HG03571 (cell line): Measurements from ENCODE around the gene ODF2.
"Not testable (repeated sequence)": the region's sequence is repeated elsewhere in the genome, so short reads cannot be mapped to it uniquely, and the experiment has no call there.

Source experiments
- ATAC-seq: cut with Tn5 transposase; IDR thresholded peaks from one replicate; pipeline ENCODE4 v1.9.1; 2021; ENCODE audit not compliant: unreplicated experiment

Gene ODF2

DNA sequence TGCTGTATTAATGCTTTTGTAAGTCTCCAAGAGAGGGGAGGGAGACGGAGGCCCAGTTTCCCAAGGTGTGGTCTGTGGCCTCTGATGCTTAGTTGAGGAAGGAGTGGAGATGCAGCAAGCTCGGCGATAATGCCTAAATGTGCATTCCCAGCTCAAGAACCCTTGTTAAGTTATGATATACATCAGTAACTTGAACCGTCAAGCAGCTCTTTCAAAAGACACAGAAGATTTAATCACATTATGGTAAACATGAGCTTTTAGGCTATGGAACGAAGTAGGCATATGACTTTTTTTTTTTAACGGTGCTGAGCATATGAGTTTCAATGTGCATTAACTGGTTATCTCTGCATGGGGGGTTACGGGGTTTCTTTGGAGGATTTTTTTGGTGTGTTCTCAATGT lies 26.4 kb downstream of the ODF2 start:
- ATAC-seq: no peak

DNA sequence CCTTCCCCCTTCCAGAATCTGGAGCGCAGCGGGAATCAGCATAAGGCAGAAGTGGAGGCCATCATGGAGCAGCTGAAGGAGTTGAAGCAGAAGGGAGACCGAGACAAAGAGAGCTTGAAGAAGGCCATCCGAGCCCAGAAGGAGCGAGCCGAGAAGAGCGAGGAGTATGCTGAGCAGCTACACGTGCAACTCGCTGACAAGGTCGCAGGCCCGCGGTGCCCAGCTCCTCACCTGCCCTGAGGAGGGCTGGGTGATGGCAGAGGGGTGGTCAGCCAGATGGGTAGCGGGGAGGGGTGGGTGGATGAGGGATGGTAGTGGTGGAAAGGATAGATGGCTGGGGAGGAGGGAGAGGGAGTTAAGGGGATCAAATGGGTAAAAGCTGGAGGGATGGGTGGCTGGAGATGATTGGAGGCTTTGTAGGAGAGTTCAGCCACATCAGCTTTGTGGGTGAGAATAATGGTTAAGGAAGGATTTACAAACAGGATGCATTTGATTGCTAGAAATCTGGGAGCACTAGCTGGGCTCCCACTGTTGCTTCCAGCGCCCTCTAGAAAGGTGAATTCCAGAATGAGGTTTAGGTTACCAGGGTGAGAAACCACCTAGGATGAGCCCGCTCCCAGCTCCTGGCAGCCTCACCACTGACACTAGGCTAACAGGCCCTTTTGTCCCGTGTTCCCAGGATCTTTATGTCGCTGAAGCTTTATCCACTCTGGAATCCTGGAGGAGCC lies 29.0 kb downstream of the ODF2 start:
- ATAC-seq: no peak

- no peak for ATAC-seq
Measured at GRCh38 chr9:128485414-128485855, 29.6 kb downstream of the ODF2 start.

DNA sequence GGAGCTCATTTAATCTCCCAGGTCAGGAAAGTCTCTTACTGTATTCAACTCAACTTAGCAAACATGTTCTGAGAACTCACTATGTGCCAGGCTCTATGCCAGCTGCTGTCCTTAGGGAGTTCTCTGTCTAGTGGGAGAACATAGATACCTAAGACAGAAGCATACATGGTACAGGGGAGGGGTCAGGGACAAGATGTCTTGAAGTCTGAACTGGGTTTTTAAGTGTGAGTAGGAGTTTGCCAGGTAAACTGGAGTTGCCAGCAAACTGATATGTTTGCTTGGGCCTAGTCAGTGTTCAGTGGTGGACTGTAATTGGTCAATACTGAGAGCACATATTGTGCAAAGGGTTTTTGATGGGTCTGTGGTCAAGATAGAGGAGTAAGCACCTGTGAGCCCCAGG lies 30.4 kb downstream of the ODF2 start:
- no peak for ATAC-seq

DNA sequence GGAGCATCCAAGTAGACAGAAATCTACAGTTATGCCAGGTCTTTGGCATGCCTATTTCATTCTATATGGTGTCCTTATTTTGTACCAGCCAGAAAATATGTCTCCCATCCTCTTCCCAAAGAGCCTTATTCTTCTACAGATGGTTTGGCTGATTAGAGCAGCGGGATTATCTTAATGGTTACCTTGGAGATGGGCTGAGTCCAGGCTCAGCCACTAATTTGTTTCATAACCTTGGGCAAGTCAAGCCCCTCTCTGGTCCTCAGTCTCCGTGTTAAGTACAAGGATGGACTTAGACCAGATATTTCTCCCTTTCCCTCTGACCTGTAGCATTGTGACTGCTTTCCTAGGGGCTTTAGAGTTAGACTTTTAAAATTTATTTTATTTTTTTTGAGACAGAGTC lies 37.6 kb downstream of the ODF2 start:
- no peak for ATAC-seq

DNA sequence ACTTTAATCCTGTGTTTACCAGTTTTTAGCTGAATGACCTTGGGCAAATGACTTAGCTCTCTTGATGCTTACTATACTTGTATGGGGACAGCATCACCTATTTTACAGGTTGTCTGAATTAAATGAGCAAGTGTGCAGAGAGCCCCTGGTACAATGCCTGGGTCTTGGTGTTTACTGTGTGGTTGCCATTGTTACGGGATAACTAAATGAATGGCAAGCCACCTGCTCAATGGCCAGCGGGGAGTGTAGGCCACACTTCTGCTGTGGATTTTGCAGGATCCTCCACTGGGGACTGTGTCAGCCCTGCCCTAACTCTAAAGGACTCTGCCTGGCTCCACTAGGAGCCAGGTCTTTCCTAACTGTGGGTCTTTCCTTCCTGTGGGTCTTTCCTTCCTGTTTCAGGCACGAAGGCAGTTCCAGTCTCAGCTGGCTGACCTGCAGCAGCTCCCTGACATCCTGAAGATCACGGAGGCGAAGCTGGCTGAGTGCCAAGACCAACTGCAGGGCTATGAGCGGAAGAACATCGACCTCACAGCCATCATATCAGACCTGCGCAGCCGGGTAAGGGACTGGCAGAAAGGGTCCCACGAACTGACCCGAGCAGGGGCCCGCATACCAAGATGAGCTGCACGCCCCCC lies 38.4 kb downstream of the ODF2 start:
- ATAC-seq: no peak

GRCh38 chr9:128494746-128495129 lies 38.9 kb downstream of the ODF2 start:
- no peak for ATAC-seq

DNA sequence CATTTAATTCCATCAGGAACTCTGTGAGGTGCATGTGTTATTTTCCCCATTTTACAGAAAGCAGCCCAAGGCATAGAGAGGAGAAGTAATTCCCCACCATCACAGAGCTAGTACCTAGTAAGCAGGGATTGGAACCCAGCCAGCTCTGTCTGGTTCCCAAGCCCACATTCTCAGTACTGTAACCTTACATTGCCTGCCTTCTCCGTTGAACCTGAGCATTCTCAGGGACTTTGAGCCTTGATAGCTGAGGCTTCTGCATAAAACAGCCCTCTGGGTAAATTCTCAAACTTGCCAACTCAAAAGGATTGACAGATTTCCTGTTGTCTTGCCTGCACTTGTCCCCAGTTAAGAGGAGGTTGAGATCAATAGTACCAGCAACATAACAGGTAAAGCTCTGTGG lies 39.5 kb downstream of the ODF2 start:
- no peak for ATAC-seq

GRCh38 chr9:128495804-128496417 lies 40.1 kb downstream of the ODF2 start:
- ATAC-seq: no peak

GRCh38 chr9:128497824-128498610 lies 42.2 kb downstream of the ODF2 start:
- no peak for ATAC-seq

GRCh38 chr9:128498911-128499310 lies 43.1 kb downstream of the ODF2 start:
- ATAC-seq: no peak

- ATAC-seq: no peak
Measured at GRCh38 chr9:128499920-128500319, 44.1 kb downstream of the ODF2 start.

GRCh38 chr9:128503415-128503825 lies 47.6 kb downstream of the ODF2 start:
- not testable (repeated sequence) for ATAC-seq

- no peak for ATAC-seq
Measured at GRCh38 chr9:128503870-128504269, 48.1 kb downstream of the ODF2 start.

DNA sequence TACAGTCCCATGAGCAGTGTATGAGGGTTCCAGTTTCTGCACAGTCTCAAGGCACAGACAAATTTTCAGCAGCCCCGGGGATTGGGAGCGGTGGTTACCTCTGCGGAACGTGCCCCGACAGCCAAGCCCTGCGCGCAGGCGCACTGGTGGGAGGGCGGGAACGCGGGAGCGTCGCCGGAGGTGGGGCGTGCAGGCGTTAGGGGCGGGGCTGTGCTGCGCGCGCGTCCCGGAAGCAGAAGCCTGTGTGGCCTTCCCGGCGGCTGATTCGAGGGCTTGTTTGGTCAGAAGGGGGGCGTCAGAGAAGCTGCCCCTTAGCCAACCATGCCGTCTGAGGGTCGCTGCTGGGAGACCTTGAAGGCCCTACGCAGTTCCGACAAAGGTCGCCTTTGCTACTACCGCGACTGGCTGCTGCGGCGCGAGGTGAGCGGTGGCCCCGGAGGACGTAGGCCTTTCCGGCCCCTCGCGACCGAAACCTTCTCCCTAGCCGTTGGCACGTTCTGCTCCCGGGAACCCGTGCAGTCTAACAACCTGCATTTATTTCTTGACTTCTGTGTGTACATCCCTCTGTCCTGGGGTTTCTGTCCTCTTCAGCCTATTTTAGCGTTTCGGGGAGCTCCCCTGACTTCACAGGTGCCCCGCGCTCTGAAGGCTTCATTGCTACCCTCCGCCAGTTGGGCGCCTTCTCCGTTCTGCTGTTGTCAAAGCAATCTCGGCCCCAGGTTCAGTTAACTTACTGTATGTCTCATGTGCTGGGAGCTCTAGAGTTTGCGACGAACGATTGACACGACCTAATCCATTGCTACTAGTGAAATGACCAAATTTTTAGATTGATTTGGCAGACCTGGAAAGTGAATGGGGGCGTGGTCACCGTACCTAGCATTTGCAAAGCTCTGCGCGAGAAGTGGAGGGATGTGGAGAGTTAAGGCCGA lies 48.9 kb downstream of the ODF2 start, which contains the start of gene GLE1:
GLE1 (plus strand) TSS at position 235 of the 929 bp plus-strand sequence; CDS start at position 322, 87 bp downstream.
- ATAC-seq: peak; percentile 67

DNA sequence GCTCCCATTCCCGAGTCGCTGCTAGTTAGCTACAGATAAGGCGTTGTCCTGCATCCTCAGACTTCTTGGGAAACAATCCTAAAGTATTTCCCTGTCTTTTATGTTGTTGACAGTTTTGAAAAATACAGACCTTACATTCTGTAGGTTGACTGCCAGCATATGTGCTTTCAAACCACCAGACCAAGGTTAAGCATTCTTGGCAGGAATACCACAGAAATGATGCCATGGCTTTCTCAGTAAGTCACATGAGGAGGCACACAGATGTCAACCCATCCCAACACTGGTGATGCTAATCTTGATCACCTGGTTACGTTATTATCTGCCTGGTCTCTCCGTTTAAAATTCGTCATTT lies 49.6 kb downstream of the ODF2 start:
- ATAC-seq: no peak

DNA sequence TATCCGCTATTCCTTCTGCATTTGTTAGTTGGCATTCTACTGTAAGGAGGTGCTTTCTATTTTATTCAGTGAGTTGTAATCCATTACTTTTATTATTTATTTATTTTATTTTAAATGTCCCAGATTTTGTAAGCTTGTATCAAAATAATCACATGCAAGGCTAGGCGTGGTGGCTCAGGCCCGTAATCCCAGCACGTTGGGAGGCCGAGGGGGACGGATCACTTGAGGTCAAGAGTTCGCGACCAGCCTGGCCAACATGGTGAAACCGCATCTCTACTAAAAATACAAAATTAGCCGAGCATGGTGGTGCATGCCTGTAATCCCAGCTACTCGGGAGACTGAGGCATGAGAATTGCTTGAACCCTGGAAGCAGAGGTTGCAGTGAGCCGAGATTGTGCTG lies 50.1 kb downstream of the ODF2 start:
- ATAC-seq: not testable (repeated sequence)

DNA sequence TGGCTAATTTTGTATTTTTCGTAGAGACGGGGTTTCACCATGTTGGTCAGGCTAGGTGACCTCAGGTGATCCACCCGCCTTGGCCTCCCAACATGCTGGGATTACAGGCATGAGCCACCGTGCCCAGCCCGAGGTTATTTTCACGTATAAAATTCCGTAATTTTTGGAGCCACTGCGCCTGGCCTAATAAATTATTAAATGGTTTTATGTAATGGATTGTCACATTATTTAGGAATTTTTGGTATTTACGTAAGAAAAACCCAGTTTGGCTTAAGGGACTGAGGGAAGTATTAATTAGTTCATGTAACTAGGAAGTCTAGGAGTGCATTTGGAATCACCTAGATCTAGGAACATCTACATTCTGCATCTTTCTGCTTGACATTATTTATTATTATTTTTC lies 57.0 kb downstream of the ODF2 start:
- no peak for ATAC-seq

- ATAC-seq: no peak
Measured at GRCh38 chr9:128521956-128522355, 66.2 kb downstream of the ODF2 start.

DNA sequence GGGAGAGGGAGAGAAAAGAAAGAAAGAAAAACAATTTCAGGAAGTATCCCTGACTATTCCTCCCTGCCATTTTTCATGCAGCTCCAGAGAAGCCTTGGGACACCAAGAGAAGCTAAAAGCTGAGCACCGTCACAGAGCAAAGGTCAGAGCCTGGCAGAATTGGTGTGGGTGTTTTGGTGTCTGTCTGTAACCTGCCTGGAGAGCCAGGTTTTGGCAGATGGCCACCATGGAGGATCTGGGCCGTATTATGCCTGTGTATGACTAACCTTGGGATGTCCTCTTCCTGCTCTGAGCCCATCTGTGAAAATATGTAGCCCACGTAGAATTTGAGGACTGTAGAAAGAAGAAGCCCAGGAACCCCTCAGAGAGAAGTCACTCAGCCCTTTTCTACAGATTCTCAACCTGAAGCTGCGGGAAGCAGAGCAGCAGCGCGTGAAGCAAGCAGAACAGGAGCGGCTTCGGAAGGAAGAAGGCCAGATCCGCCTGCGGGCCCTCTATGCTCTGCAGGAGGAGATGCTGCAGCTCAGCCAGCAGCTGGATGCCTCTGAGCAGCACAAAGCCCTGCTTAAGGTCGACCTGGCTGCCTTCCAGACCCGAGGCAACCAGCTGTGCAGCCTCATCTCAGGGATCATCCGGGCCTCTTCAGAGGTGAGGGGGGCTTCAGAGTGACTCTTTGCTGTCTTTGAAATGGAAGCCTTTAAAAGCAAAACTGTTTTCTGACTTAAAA lies 67.6 kb downstream of the ODF2 start:
- no peak for ATAC-seq
